SHP77 (cell line): ENCODE data around the gene GIPR.
A peak's percentile ranks its signal among the peaks of the same experiment; 100 is the strongest.
"Not testable (repeated sequence)": the region's sequence is repeated elsewhere in the genome, so short reads cannot be mapped to it uniquely, and the experiment has no call there.

ENCODE experiments used
- DNase-seq, 2 experiments: peaks; one replicate each; lab custom pipeline; 2025; lab: John Stamatoyannopoulos, UW

The GIPR gene

GRCh38 chr19:45645631-45646344, 22.2 kb upstream of the GIPR start:
- DNase-seq, result peak; percentile 93 to 95

DNA sequence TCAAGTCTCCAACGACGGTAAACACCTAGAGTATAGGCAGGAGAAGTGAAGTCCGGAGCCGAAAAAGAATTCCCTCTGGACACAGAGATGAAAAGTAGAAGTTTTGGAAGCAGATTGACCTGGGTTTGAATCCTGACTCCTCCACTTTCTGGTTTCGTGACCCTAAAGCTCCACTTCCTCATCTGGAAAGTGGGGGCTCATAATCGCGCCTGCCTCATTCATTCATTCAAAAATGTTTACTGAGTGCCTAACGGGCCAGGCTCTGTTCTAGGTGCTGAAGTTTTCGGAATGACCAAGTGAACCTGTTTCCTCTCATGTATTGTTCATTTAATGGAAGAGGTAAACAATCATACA, 21.7 kb upstream of the GIPR start:
- DNase-seq, result no peak

DNA sequence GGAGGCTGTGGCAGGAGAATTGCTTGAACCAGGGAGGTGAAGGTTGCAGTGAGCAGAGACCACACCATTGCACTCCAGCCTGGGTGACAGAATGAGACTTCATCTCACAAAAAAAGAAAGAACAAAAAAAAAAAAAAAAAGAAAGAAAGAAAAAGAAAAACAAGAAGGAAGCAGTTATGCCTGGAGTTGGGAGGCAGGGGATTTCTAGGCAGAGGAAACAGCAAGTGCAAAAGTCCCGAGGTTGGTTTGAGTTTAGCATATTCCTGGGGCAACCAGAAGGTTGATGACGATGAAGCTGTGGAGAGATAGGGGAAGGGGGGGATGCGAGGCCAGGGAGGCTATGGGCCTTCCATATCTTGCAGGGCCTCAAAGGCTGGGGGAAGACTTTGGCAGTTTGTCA, 17.3 kb upstream of the GIPR start:
- no peak for DNase-seq

- no peak for DNase-seq
Measured at GRCh38 chr19:45653634-45654033, 14.4 kb upstream of the GIPR start.

- no peak for DNase-seq
Measured at GRCh38 chr19:45655073-45655472, 12.9 kb upstream of the GIPR start.

- peak; percentile 49 to 63 for DNase-seq
Measured at GRCh38 chr19:45657520-45658167, 10.4 kb upstream of the GIPR start.

GRCh38 chr19:45659096-45659729, 8.8 kb upstream of the GIPR start:
- no peak for DNase-seq

GRCh38 chr19:45660636-45661035, 7.4 kb upstream of the GIPR start:
- no peak for DNase-seq

DNA sequence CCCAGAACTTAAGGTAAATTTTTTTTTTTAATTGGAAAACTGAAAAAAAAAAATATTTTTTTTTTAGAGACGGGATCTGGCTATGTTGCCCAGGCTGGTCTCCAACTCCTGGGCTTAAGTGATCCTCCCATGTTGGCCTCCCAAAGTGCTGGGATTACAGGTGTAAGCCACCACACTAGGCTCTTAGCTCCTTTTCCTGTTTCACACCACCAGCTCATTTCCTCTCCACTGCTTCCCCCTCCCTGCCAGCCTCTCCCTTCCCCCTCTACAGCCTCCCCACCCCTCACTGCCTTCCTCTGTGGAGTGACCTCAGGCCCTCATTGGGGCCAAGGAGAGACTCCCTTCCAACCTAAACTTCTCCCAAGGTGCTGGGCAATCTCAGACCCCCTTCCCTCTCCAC, 4.2 kb upstream of the GIPR start:
- DNase-seq, result no peak

DNA sequence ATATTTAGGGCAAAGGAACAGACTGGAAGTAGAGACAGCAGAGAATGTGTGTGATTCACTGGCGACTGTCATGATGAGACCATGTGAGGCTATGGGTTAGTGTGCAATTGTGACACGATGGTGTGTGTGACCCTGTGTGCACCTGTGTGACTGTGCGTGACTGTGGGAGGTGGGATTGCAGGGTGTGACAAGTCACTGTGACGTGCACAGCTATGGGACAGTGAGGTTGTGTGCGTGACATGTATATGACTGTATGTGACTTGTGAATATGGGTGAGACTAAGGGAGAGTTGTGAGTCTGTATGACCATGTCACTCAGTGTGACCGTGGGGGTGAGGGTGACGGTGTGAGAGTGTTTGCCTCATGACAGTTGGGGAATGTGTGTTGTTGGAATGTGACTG, 3.4 kb upstream of the GIPR start:
- no peak for DNase-seq

GRCh38 chr19:45668342-45668871, 386 bp downstream of the GIPR start:
- no peak for DNase-seq

DNA sequence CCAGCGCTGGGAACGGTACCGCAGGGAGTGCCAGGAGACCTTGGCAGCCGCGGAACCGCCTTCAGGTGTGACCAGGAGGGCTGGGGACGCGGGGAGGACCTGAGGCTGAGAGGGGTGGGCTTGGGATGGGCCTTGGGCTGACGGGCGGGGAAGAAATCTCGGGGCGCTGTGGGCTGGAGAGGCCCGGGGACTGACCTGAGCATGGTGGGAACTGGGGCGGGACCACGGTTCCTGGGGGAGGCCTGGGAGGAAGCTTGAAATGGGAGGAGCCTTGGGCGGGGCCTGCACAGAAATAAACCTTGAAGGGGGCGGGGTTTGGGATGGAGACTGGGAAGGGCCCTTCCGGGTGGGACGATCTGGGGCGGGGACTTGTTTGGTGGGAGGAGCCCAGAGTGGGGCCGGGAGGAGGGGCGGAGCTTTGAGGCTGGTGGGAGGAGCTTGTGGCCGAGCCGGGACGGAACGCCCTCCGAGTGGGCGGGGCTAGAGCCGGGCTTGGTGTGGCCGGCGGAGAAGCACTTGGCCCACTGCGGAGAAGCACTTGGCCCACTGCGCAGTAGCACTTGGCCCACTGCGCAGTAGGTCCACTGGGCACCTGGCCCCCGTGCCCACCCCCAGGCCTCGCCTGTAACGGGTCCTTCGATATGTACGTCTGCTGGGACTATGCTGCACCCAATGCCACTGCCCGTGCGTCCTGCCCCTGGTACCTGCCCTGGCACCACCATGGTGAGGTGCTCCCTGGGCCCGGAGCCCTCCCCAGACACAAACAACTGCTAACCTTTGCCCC, 2.8 kb downstream of the GIPR start:
- DNase-seq, result peak; percentile 37 to 55

DNA sequence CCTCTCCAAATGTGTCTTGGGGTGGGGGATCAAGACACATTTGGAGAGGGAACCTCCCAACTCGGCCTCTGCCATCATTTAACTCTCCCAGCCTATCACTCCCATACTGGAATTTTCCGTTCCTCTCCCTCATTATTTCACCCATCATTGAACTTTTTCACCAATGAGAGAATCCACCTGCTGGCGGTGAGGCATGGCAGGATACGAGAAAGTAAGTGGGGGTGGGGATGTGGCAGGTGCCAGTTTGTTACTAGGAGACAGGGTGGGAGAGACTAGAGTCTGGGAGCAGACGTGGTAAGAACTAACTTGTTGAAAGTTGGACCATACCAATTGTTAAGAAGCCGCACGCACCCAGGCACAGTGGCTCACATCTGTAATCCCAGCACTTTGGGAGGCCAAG, 6.9 kb downstream of the GIPR start:
- DNase-seq, result no peak

DNA sequence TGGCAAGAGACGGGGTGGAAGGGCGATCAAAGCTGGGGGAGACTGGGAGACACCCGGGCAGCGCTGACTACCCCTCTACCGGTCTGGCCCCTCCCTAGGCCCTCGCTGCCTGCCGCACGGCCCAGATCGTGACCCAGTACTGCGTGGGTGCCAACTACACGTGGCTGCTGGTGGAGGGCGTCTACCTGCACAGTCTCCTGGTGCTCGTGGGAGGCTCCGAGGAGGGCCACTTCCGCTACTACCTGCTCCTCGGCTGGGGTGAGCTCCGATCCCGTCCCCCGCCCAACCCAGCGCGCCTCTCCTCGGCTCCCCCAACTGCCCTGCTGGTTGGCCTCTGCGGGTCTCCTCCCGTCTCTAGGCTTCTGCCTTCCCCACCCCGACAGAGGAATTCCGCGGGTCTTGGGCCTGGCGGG, 8.8 kb downstream of the GIPR start:
- no peak for DNase-seq

GRCh38 chr19:45677351-45678230, 9.6 kb downstream of the GIPR start:
- no peak for DNase-seq

GRCh38 chr19:45681391-45682015, 13.5 kb downstream of the GIPR start:
- peak; percentile 57 to 75 for DNase-seq

DNA sequence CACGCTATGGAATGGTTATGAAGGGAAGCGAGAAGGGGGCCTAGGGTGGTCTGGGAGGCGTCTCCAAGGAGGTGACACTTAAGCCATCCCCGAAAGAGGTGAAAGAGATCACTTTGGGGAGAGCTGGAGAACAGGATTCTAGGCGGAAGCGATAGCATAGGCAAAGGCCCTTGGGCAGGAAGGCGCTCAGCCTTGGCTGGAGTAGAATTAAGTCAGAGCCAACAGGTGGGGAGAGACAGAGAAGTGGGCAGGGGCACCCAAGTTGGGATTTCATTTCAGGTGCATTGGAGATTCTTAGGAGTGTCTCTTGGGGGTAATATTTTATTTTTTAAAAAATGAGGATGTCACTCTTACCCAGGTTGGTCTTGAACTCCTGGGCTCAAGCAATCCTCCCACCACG, 14.1 kb downstream of the GIPR start:
- DNase-seq, result no peak

- no peak for DNase-seq
Measured at GRCh38 chr19:45682908-45683307, 14.9 kb downstream of the GIPR start.

DNA sequence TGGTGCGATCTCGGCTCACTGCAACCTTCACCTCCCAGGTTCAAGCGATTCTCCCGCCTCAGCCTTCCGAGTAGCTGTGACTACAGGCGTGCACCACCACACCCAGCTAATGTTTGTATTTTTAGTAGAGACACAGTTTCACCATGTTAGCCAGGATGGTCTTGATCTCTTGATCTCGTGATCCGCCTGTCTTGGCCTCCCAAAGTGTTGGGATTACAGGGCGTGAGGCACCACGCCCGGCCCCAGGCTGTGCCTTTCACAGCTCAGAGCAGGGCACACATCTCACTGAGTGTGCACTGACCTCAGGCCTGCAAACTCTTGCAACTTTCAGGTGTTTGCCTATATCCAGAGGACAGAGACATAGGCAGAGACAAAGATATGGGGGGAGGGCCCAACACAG, 17.0 kb downstream of the GIPR start:
- DNase-seq, result not testable (repeated sequence)

GRCh38 chr19:45687599-45687998, 19.6 kb downstream of the GIPR start:
- no peak for DNase-seq
